Measurements from ENCODE around the gene ZNF609.

ZNF609 gene

DNA sequence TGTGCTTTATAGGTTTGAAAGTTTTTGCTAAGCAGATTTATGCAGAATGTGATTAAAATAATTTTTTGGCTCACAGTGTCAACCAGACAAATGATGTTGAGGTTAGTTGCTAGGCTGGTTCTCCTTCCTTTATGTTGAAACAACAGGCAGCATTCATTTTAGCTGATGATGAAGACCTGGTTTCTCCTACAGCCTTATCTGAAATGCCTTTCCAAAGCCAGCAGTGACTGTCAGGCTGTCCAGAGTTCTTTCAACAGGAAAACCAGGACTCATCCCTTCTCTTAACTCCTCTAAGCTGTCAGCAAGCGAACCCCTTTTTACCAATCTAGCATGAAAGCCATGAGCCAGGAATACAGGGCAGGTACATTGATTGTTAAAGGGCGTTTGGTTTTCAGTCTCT is 84.1 kb downstream of the ZNF609 start:
- DNase-seq (ENCODE audit: low spot score), result no peak

DNA sequence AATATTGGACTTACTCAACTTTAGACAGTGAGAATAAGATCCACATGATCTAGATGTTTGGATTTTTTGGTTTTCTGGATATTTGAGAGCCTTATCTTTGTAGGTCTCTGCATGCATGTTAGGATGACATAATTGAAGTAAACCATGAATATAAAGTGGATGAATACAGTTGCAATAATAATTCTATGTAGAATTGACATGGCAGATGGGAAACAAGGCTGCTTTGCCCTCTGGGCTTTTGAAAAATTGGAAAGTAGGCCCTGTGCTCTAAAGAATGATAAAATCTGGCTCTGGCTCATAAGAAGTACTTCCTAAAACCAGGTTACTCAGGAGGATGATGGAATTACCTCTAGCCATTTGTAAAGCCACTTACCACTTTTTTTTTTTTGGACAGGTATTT is 86.9 kb downstream of the ZNF609 start:
- no peak for DNase-seq (ENCODE audit: low spot score)

GRCh38 chr15:64548235-64548634 is 87.9 kb downstream of the ZNF609 start:
- no peak for DNase-seq (ENCODE audit: low spot score)

- DNase-seq (ENCODE audit: low spot score), result no peak
These were observed 89.5 kb downstream of the ZNF609 start for GRCh38 chr15:64549860-64550259.

- no peak for DNase-seq (ENCODE audit: low spot score)
These were observed 92.0 kb downstream of the ZNF609 start for GRCh38 chr15:64552281-64552948.

GRCh38 chr15:64558460-64559179 is 98.2 kb downstream of the ZNF609 start:
- DNase-seq (ENCODE audit: low spot score), result peak; percentile 18

DNA sequence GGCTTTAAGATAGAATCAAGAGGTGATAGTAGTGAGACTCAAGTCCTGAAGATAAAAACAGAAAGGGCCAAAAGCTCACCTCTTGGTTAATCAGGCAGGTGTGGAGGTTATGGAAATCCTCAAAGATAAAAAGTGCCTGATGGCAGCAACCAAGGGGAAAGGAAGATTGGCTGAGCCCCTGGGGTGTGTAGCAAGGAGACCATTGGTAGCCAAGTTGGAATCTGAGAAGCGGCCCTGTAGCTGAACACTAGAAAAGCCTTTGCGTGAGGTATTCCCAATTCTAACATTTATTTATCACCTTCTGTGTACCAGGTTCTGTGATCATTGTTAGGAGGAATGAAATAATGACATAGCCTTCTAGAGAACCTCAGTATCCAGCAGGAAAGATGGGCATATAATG is 98.9 kb downstream of the ZNF609 start:
- no peak for DNase-seq (ENCODE audit: low spot score)

DNA sequence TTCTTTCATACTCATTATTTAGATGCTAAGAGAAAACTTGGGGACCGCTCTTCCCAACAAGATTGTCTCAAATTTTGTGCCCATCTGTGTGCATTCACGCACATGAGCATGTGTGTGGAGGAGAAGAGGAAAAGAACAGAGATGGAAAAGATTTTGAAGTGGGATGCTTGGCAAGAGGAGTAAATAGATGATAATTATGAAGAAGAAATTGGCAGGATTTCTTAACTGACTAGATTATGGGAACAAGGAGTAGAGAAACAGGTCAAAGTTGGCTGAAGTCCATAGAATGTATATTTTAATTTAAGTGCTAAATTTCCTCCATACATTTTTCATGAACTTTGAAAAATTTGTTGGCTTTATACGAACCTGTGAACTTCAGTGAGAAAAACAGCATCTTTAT is 100.1 kb downstream of the ZNF609 start:
- no peak for DNase-seq (ENCODE audit: low spot score)

DNA sequence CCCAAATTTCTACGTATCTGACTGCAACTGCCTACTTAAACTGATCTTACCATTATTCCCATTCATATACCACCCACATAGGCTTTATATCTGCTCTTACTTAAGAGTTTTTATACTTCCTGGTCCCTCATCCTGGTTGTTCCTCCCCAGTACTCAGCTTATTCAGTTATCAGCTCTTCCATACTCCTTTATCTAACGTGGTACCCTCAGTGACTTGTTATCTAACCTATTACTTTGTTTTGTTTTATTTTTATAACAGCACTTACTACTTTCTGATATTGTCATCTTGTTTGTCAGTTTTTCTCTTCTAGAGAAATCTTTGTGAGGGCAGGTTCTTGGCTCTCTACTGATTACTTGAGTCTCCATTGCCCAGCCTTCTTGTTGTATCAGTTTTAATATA is 100.6 kb downstream of the ZNF609 start:
- no peak for DNase-seq (ENCODE audit: low spot score)

DNA sequence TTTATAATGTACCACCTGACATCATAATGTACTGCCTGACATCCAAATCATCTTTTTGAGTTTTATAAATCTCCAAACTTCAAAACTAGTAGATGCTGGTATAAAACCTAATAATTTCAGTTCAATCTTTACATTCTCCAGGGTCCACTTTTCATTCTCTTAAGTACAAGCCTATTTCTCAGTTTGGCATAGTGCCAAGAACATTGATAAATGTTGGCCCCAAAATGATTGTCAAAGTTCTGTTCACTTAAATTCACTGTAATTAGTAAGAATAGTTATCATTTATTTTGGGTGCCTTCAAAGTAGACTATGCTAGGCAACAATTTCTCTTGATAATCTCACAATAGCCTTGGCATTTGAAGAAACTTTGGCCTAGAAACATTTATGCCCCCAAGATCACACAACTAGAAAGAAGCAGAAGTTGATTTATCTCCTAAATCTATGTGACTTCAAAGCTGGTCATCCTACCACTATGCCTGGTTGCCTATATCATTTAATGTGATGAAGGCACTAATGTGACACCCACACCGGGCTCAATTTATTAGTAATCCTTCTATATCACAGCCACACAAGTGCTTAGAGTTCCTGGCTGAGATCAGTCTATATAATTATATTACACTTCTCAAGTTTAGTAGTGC is 101.7 kb downstream of the ZNF609 start:
- DNase-seq (ENCODE audit: low spot score), result no peak

DNA sequence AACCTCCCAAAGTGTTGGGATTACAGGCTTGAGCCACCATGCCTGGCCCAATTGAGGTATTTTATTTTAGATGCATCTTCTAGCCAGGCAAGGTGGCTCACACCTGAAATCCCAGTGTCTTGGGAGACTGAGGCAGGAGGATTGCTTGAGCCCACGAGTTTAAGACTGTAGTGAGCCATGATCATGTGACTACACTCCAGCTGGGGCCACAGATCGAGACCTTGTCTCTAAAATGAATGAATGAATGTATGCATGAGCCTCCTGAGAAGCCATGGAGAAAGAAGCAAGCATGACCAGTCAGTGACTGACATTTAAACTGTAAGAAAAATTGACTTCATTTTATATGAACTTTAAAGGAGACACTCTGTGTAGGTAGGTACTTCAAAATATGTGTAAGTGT is 105.7 kb downstream of the ZNF609 start:
- no peak for DNase-seq (ENCODE audit: low spot score)

- no peak for DNase-seq (ENCODE audit: low spot score)
These were observed 106.5 kb downstream of the ZNF609 start for GRCh38 chr15:64566629-64567427.

DNA sequence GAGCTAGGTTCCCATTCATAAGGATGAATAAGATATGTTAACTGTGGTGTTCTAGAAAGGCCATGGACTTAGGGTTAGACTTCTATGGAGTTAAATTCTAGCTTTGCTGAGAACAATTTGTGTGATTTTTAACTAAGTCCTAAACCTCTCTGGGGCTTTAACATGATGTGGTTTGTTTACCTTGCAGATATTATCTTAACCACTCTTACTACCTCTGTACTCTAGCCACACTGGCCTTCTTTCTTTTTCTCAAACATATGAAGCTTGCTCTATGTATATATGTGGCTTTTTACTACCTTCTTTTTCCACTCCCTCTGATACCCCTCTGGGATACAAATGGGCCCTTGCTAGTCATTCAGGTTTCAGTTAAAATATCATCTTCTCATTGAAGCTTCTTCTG is 108.4 kb downstream of the ZNF609 start:
- no peak for DNase-seq (ENCODE audit: low spot score)

DNA sequence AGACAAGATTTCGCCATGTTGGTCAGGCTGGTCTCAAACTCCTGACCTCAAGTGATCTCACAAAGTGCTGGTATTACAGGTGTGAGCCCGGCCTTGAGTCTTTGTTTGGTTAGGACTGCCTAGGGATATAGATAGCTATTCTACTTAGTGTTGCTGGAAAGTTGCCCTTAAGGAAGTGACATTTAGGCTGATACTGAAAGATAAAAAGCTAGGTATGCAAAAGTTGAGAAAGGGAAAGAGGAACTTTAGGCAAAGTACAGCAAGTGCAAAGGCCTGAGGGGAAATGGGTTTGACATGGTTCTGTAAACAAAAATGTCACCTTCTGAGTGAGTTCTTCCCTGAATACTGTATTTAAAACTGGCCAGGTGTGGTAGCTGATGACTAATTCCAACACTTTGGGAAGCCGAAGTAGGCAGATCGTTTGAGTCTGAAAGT is 111.5 kb downstream of the ZNF609 start:
- no peak for DNase-seq (ENCODE audit: low spot score)

- DNase-seq (ENCODE audit: low spot score), result no peak
These were observed 112.5 kb downstream of the ZNF609 start for GRCh38 chr15:64572856-64573255.

DNA sequence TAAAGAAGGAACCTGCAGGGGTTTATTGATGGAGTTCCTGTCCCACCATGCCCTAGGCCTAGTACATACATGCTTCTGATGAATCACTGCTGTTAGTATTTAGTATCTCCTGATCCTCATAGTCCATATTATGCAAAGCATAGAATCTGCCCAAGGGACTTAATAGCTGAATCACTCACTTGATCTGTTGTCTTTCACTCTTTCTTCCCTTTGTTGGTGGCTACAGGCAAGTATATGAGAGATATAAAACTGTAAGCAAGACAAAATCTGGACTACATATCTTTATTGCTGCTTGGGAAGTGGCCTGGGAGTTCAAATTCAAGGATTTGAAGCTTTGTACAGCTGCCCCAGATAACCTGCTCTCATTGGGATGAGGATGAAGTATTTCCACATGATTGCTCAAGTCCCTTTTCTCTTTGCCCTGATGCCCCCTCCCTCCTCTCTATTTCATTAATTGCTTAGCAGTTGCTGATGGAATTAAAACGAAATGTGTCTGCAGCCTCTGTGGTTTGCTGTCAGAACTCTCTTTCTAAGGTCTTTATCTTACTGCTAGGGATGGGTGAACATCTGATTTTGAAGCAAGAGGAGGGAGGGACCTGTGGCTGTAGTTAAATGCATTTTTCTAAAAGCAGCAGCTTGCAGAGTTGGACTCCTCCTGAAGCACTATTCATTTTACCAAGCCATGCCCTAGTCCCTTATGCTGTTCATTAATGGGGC is 114.1 kb downstream of the ZNF609 start:
- DNase-seq (ENCODE audit: low spot score), result peak; percentile 14

- DNase-seq (ENCODE audit: low spot score), result no peak
These were observed 120.5 kb downstream of the ZNF609 start for GRCh38 chr15:64580696-64581407.

GRCh38 chr15:64581408-64581761 is 121.0 kb downstream of the ZNF609 start:
- DNase-seq (ENCODE audit: low spot score), result no peak

DNA sequence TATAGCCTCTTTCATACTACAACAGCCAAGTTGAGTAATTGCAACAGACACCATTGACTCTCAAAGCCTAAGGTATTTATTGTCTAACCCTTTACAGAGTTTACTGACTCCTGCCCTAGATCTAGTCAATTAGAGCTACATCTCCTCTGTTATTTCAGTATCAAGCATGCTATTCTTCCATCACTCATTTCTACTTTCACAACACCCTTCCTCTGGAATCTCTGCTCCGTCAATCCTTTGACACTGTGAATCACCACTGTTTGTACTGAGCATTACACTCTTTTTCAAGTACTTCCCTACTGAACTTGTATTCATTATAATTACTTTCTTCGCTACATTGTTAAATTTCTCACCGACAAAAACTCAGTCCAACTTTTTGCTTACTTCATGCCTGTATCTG is 121.8 kb downstream of the ZNF609 start:
- DNase-seq (ENCODE audit: low spot score), result no peak

- DNase-seq (ENCODE audit: low spot score), result no peak
These were observed 123.1 kb downstream of the ZNF609 start for GRCh38 chr15:64583519-64583918.

- DNase-seq (ENCODE audit: low spot score), result no peak
These were observed 123.6 kb downstream of the ZNF609 start for GRCh38 chr15:64583983-64584382.

Data from AG20443 (cell line).